ENCODE data around the gene CEACAM18.

DNA sequence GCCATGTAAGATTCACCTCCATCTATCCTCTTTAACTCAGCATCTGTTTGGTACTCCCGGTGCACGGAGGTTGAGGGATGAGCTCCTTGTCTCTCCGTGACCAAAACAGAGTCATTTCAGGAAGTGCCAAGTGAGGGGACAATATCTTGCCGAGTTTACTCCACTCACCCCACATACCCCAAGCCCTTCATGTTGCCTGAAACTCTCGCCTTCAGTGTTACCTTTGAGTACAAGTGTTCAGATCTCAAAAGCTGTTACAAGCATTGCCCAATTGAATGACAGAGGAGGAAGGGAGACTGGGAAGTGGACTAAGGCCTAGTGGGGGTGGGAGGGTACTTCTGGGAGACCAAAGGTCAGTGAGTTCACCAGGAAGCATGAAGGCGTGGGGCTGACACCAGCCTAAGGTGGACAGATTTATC is 29.3 kb downstream of the CEACAM18 start:
- TF ChIP-seq POLR2A (IDR thresholded peaks at IDR 0.05; ENCODE audit: extremely low read depth, insufficient read length) (no peak), MYC (IDR thresholded peaks at IDR 0.05; ENCODE audit: low read depth, low read length) (no peak)
- TF ChIP-seq, protein P1, sequence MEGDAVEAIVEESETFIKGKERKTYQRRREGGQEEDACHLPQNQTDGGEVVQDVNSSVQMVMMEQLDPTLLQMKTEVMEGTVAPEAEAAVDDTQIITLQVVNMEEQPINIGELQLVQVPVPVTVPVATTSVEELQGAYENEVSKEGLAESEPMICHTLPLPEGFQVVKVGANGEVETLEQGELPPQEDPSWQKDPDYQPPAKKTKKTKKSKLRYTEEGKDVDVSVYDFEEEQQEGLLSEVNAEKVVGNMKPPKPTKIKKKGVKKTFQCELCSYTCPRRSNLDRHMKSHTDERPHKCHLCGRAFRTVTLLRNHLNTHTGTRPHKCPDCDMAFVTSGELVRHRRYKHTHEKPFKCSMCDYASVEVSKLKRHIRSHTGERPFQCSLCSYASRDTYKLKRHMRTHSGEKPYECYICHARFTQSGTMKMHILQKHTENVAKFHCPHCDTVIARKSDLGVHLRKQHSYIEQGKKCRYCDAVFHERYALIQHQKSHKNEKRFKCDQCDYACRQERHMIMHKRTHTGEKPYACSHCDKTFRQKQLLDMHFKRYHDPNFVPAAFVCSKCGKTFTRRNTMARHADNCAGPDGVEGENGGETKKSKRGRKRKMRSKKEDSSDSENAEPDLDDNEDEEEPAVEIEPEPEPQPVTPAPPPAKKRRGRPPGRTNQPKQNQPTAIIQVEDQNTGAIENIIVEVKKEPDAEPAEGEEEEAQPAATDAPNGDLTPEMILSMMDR (IDR thresholded peaks at IDR 0.05; ENCODE audit: low read depth, low read length), result no peak
